Astrocyte of the cerebellum (primary cell): Measurements from ENCODE around the gene TNFRSF18.

Experiments used
- DNase-seq: peaks from one replicate; pipeline ENCODE4 v3.0.0-alpha.2; 2011; ENCODE audit warnings: low read depth
- H3K4me3 ChIP-seq: 2 replicates; pipeline ENCODE4 v1.5.1; 2011; ENCODE audit warnings: mild to moderate bottlenecking, low read depth, low read length, moderate library complexity
- CTCF ChIP-seq: IDR thresholded peaks from 2 replicates; pipeline ENCODE4 v1.5.1; 2012; ENCODE audit warnings: low read length, low read depth, moderate library complexity, mild to moderate bottlenecking; ENCODE audit errors: missing control alignments
- in situ Hi-C: cut with HindIII; loops from 2 replicates; pipeline ENCODE4 v1.10.0; 2017; ENCODE audit warnings: low sequenced_read_pairs

TNFRSF18 gene

GRCh38 chr1:1183221-1183747, 23.1 kb downstream of the TNFRSF18 start:
- DNase-seq: no peak
- in situ Hi-C loops: no loop called here
- no peak for TF ChIP-seq CTCF
- H3K4me3 ChIP-seq: no peak overlapping the region

- no peak overlapping the region for H3K4me3 ChIP-seq
- in situ Hi-C loops: no loop called here
- TF ChIP-seq CTCF: no peak
- no peak for DNase-seq
Measured at GRCh38 chr1:1182491-1183220, 23.7 kb downstream of the TNFRSF18 start.

- in situ Hi-C loops: no loop called here
- TF ChIP-seq CTCF: no peak
- H3K4me3 ChIP-seq: no peak overlapping the region
- no peak for DNase-seq
Measured at GRCh38 chr1:1181938-1182410, 24.4 kb downstream of the TNFRSF18 start.

GRCh38 chr1:1181129-1181937, 25.1 kb downstream of the TNFRSF18 start:
- in situ Hi-C loops: no loop called here
- TF ChIP-seq CTCF: no peak
- H3K4me3 ChIP-seq: no peak overlapping the region
- DNase-seq: no peak

- no peak for DNase-seq
- no peak for TF ChIP-seq CTCF
- H3K4me3 ChIP-seq: no peak overlapping the region
- in situ Hi-C loops: no loop called here
Measured at GRCh38 chr1:1179983-1180861, 26.2 kb downstream of the TNFRSF18 start.
